NT2/D1 (cell line): ENCODE measurements around the gene LCE1C.

Experiments
- SUZ12 ChIP-seq: IDR thresholded peaks from 2 replicates; pipeline ENCODE4 v1.6.1; 2011; ENCODE audit not compliant: insufficient read length, insufficient read depth; ENCODE audit errors: extremely low read depth
- YY1 ChIP-seq: IDR thresholded peaks from 2 replicates; pipeline ENCODE4 v1.6.1; 2011; ENCODE audit not compliant: insufficient read length, insufficient read depth
- ZNF274 ChIP-seq: IDR thresholded peaks from 2 replicates; pipeline ENCODE4 v1.6.1; 2011; ENCODE audit warnings: mild to moderate bottlenecking, low read depth, low read length

GRCh38 chr1:152777510-152778137 lies 28.8 kb downstream of the LCE1C start:
- no peak for TF ChIP-seq ZNF274
- no peak for TF ChIP-seq SUZ12
- TF ChIP-seq YY1: no peak
